HEK293 (cell line): ENCODE data around the gene ENO3.

Experiments
- GFI1B ChIP-seq: fragments of 450-650 bp; formaldehyde crosslinking; IDR thresholded peaks from 2 replicates; pipeline ENCODE4 v1.5.1; 2016; ENCODE audit warnings: missing biosample characterization, missing genetic modification characterization
- GLI2 ChIP-seq: fragments of 450-650 bp; formaldehyde crosslinking; IDR thresholded peaks from 2 replicates; pipeline ENCODE4; 2017; ENCODE audit warnings: missing biosample characterization, missing genetic modification characterization, low read depth, borderline replicate concordance
- KLF10 ChIP-seq: fragments of 450-650 bp; IDR thresholded peaks from 2 replicates; pipeline ENCODE4 v1.5.1; 2018; ENCODE audit warnings: missing biosample characterization, mild to moderate bottlenecking, missing genetic modification characterization
- KLF8 ChIP-seq: fragments of 450-650 bp; formaldehyde crosslinking; IDR thresholded peaks from 2 replicates; pipeline ENCODE4 v1.5.1; 2016; ENCODE audit warnings: missing biosample characterization, missing genetic modification characterization
- KLF9 ChIP-seq: fragments of 450-650 bp; formaldehyde crosslinking; IDR thresholded peaks from 2 replicates; pipeline ENCODE4 v1.5.1; 2016; ENCODE audit warnings: missing biosample characterization, missing genetic modification characterization, low read depth
- MZF1 ChIP-seq: fragments of 450-650 bp; formaldehyde crosslinking; IDR thresholded peaks from 2 replicates; pipeline ENCODE4 v1.5.1; 2017; ENCODE audit warnings: missing biosample characterization, missing genetic modification characterization, borderline replicate concordance
- PBX3 ChIP-seq: sonication (generic); formaldehyde crosslinking; IDR thresholded peaks from 2 replicates; pipeline ENCODE4 v1.8.1; 2022; ENCODE audit warnings: mild to moderate bottlenecking, moderate library complexity, missing genetic modification reagents
- PRDM4 ChIP-seq: fragments of 450-650 bp; formaldehyde crosslinking; IDR thresholded peaks from 2 replicates; pipeline ENCODE4 v1.5.1; 2017; ENCODE audit warnings: missing biosample characterization, missing genetic modification characterization
- RBAK ChIP-seq: fragments of 450-650 bp; formaldehyde crosslinking; IDR thresholded peaks from 2 replicates; pipeline ENCODE4 v1.5.1; 2016; ENCODE audit warnings: missing biosample characterization, missing genetic modification characterization
- YY2 ChIP-seq: fragments of 450-650 bp; formaldehyde crosslinking; IDR thresholded peaks from 2 replicates; pipeline ENCODE4 v1.5.1; 2016; ENCODE audit warnings: missing biosample characterization, missing genetic modification characterization
- ZBTB44 ChIP-seq: fragments of 450-650 bp; IDR thresholded peaks from 2 replicates; pipeline ENCODE4 v1.5.1; 2018; ENCODE audit warnings: missing biosample characterization, mild to moderate bottlenecking, missing genetic modification characterization
- ZBTB6 ChIP-seq: fragments of 450-650 bp; formaldehyde crosslinking; IDR thresholded peaks from 2 replicates; pipeline ENCODE4 v1.5.1; 2017; ENCODE audit warnings: missing biosample characterization, missing genetic modification characterization
- ZBTB8A ChIP-seq: fragments of 450-650 bp; formaldehyde crosslinking; IDR thresholded peaks from 2 replicates; pipeline ENCODE4 v1.5.1; 2016; ENCODE audit warnings: missing biosample characterization, missing genetic modification characterization
- ZNF133 ChIP-seq: fragments of 450-650 bp; formaldehyde crosslinking; IDR thresholded peaks from 2 replicates; pipeline ENCODE4 v1.5.1; 2016; ENCODE audit warnings: missing biosample characterization, missing genetic modification characterization
- ZNF138 ChIP-seq: fragments of 450-650 bp; formaldehyde crosslinking; IDR thresholded peaks from 2 replicates; pipeline ENCODE4 v1.5.1; 2016; ENCODE audit warnings: missing biosample characterization, missing genetic modification characterization, borderline replicate concordance
- ZNF146 ChIP-seq: fragments of 450-650 bp; formaldehyde crosslinking; IDR thresholded peaks from 2 replicates; pipeline ENCODE4 v1.5.1; 2016; ENCODE audit warnings: missing biosample characterization, missing genetic modification characterization
- ZNF155 ChIP-seq: fragments of 450-650 bp; formaldehyde crosslinking; IDR thresholded peaks from 2 replicates; pipeline ENCODE4 v1.5.1; 2016; ENCODE audit warnings: missing biosample characterization, missing genetic modification characterization
- ZNF174 ChIP-seq: fragments of 450-650 bp; formaldehyde crosslinking; IDR thresholded peaks from 2 replicates; pipeline ENCODE4 v1.5.0; 2017; ENCODE audit warnings: missing biosample characterization, mild to moderate bottlenecking, missing genetic modification characterization
- ZNF175 ChIP-seq: fragments of 450-650 bp; formaldehyde crosslinking; IDR thresholded peaks from 2 replicates; pipeline ENCODE4 v1.5.1; 2016; ENCODE audit warnings: missing biosample characterization, missing genetic modification characterization
- ZNF19 ChIP-seq: fragments of 450-650 bp; formaldehyde crosslinking; IDR thresholded peaks from 2 replicates; pipeline ENCODE4; 2016; ENCODE audit warnings: missing biosample characterization, missing genetic modification characterization, low read depth
- ZNF211 ChIP-seq: fragments of 450-650 bp; formaldehyde crosslinking; IDR thresholded peaks from 2 replicates; pipeline ENCODE4 v1.5.1; 2016; ENCODE audit warnings: low read depth, missing biosample characterization, missing genetic modification characterization
- ZNF23 ChIP-seq: fragments of 450-650 bp; formaldehyde crosslinking; IDR thresholded peaks from 2 replicates; pipeline ENCODE4 v1.5.1; 2016; ENCODE audit warnings: missing biosample characterization, missing genetic modification characterization, borderline replicate concordance
- ZNF24 ChIP-seq: fragments of 450-650 bp; formaldehyde crosslinking; IDR thresholded peaks from 2 replicates; pipeline ENCODE4 v1.5.1; 2016; ENCODE audit warnings: missing biosample characterization, missing genetic modification characterization
- ZNF324 ChIP-seq: fragments of 450-650 bp; formaldehyde crosslinking; IDR thresholded peaks from 2 replicates; pipeline ENCODE4 v1.5.1; 2016; ENCODE audit warnings: missing biosample characterization, missing genetic modification characterization
- ZNF391 ChIP-seq: fragments of 450-650 bp; formaldehyde crosslinking; IDR thresholded peaks from 2 replicates; pipeline ENCODE4 v1.5.1; 2016; ENCODE audit warnings: low read depth, missing biosample characterization, missing genetic modification characterization, borderline replicate concordance
- ZNF404 ChIP-seq: fragments of 450-650 bp; formaldehyde crosslinking; IDR thresholded peaks from 2 replicates; pipeline ENCODE4 v1.5.1; 2017; ENCODE audit warnings: missing biosample characterization, missing genetic modification characterization
- ZNF433 ChIP-seq: fragments of 450-650 bp; formaldehyde crosslinking; IDR thresholded peaks from 2 replicates; pipeline ENCODE4 v1.5.1; 2016; ENCODE audit warnings: missing biosample characterization, missing genetic modification characterization, low read depth
- ZNF473 ChIP-seq: fragments of 450-650 bp; formaldehyde crosslinking; IDR thresholded peaks from 2 replicates; pipeline ENCODE4 v1.5.1; 2017; ENCODE audit warnings: missing biosample characterization, missing genetic modification characterization
- ZNF549 ChIP-seq: fragments of 450-650 bp; IDR thresholded peaks from 2 replicates; pipeline ENCODE4 v1.5.1; 2018; ENCODE audit warnings: missing biosample characterization, missing genetic modification characterization, mild to moderate bottlenecking, inconsistent platforms, moderate library complexity
- ZNF561 ChIP-seq: fragments of 450-650 bp; IDR thresholded peaks from 2 replicates; pipeline ENCODE4 v1.5.1; 2018; ENCODE audit warnings: missing biosample characterization, missing genetic modification characterization, borderline replicate concordance
- ZNF629 ChIP-seq: fragments of 450-650 bp; formaldehyde crosslinking; IDR thresholded peaks from 2 replicates; pipeline ENCODE4 v1.5.1; 2017; ENCODE audit warnings: missing biosample characterization, missing genetic modification characterization
- ZNF639 ChIP-seq: fragments of 450-650 bp; formaldehyde crosslinking; IDR thresholded peaks from 2 replicates; pipeline ENCODE4 v1.5.1; 2016; ENCODE audit warnings: missing biosample characterization, missing genetic modification characterization
- ZNF776 ChIP-seq: fragments of 450-650 bp; formaldehyde crosslinking; IDR thresholded peaks from 2 replicates; pipeline ENCODE4 v1.5.0; 2017; ENCODE audit warnings: missing biosample characterization, missing genetic modification characterization, borderline replicate concordance

Gene ENO3

GRCh38 chr17:4986951-4987766, 36.2 kb downstream of the ENO3 start, which contains the start of gene CAMTA2 (continued):
- TF ChIP-seq ZBTB8A (tag by site-specific recombination) = peak; percentile 89
- no peak for TF ChIP-seq ZNF138
- TF ChIP-seq ZNF404 (tag by site-specific recombination) = no peak
- no peak for TF ChIP-seq ZNF776 (tag by site-specific recombination)
- peak; percentile 17; the same call in 1 of the 2 replicates for TF ChIP-seq ZNF146 (tag by site-specific recombination)
- TF ChIP-seq ZNF24 (tag by site-specific recombination) = 0 out of 2 replicates have a peak, but pooled peaks have one; percentile 65
- TF ChIP-seq ZBTB6 (tag by site-specific recombination) = no peak
- TF ChIP-seq ZNF561 (tag by site-specific recombination) = peak; percentile 94; the same call in 1 of the 2 replicates
- TF ChIP-seq MZF1 (tag by site-specific recombination) = peak; percentile 32; the same call in 1 of the 2 replicates
- no peak for TF ChIP-seq ZNF19
- TF ChIP-seq ZNF639 (tag by site-specific recombination) = no peak
- no peak for TF ChIP-seq ZNF174
- peak; percentile 96 for TF ChIP-seq ZNF629 (tag by site-specific recombination)
- no peak for TF ChIP-seq ZNF23 (tag by site-specific recombination)
- TF ChIP-seq KLF10 (tag by site-specific recombination) = peak; percentile 61
- peak; percentile 61; the same call in 1 of the 2 replicates for TF ChIP-seq ZNF324 (tag by site-specific recombination)
- TF ChIP-seq ZNF175 (tag by site-specific recombination) = no peak
- no peak for TF ChIP-seq ZNF473 (tag by site-specific recombination)
- no peak for TF ChIP-seq ZNF433
- TF ChIP-seq ZNF211 (tag by site-specific recombination) = no peak
- no peak for TF ChIP-seq ZNF549
- TF ChIP-seq ZNF391 (tag by site-specific recombination) = peak; percentile 60; the same call in 1 of the 2 replicates
- peak; percentile 88 for TF ChIP-seq PBX3 (CRISPR knock-in tag)
- TF ChIP-seq ZNF155 (tag by site-specific recombination) = no peak
- peak; percentile 82; the same call in 1 of the 2 replicates for TF ChIP-seq KLF8 (tag by site-specific recombination)
- TF ChIP-seq YY2 (tag by site-specific recombination) = peak; percentile 84; the same call in 1 of the 2 replicates
- peak; percentile 65; the same call in 1 of the 2 replicates for TF ChIP-seq KLF9 (tag by site-specific recombination)
- TF ChIP-seq ZBTB44 (tag by site-specific recombination) = peak; percentile 43; the same call in 1 of the 2 replicates
- TF ChIP-seq GLI2 (tag by site-specific recombination) = no peak
- no peak for TF ChIP-seq GFI1B (tag by site-specific recombination)
- no peak for TF ChIP-seq RBAK (tag by site-specific recombination)
- no peak for TF ChIP-seq PRDM4 (tag by site-specific recombination)
- TF ChIP-seq ZNF133 = no peak
